NT2/D1 (cell line): Measurements from ENCODE around the gene POLR3H.

Source experiments
- SUZ12 ChIP-seq: IDR thresholded peaks from 2 replicates; pipeline ENCODE4 v1.6.1; 2011; ENCODE audit not compliant: insufficient read length, insufficient read depth; ENCODE audit errors: extremely low read depth
- YY1 ChIP-seq: IDR thresholded peaks from 2 replicates; pipeline ENCODE4 v1.6.1; 2011; ENCODE audit not compliant: insufficient read length, insufficient read depth
- ZNF274 ChIP-seq: IDR thresholded peaks from 2 replicates; pipeline ENCODE4 v1.6.1; 2011; ENCODE audit warnings: mild to moderate bottlenecking, low read depth, low read length

GRCh38 chr22:41562461-41562860, 18.2 kb upstream of the POLR3H start:
- TF ChIP-seq ZNF274 (no peak), SUZ12 (no peak), YY1 (no peak)
